BLaER1 treated with 17β-estradiol and CSF1 and Interleukin-3, amounts not matched to agents 10 nM and 100 nM (cell line): ENCODE measurements around the gene TBL2.

ENCODE experiments used
- H3K27ac ChIP-seq, 11 experiments: shearing (Covaris generic); formaldehyde crosslinking; 2 replicates each; pipeline ENCODE4 v1.8.1; 2022
- H3K27me3 ChIP-seq, 11 experiments: shearing (Covaris generic); formaldehyde crosslinking; 2 replicates each; pipeline ENCODE4 v1.8.1; 2022
- H3K36me3 ChIP-seq, 11 experiments: shearing (Covaris generic); formaldehyde crosslinking; 2 replicates each; pipeline ENCODE4 v1.8.1; 2022
- H3K4me1 ChIP-seq, 10 experiments: shearing (Covaris generic); formaldehyde crosslinking; 2 replicates each; pipeline ENCODE4 v1.8.1; 2022
- H3K4me2 ChIP-seq, 11 experiments: shearing (Covaris generic); formaldehyde crosslinking; 2 replicates each; pipeline ENCODE4 v1.8.1; 2022
- H3K4me3 ChIP-seq, 10 experiments: shearing (Covaris generic); formaldehyde crosslinking; 2 replicates each; pipeline ENCODE4 v1.8.1; 2022
- H3K9ac ChIP-seq, 11 experiments: shearing (Covaris generic); formaldehyde crosslinking; 2 replicates each; pipeline ENCODE4 v1.8.1; 2022
- H3K9me3 ChIP-seq, 11 experiments: shearing (Covaris generic); formaldehyde crosslinking; replicated peaks in 1 of 11; 2 replicates each; pipeline ENCODE4 v1.8.1; 2022
- H4K20me1 ChIP-seq, 11 experiments: shearing (Covaris generic); formaldehyde crosslinking; 2 replicates each; pipeline ENCODE4 v1.8.1; 2022
- Cebpa-rat ChIP-seq, 11 experiments: shearing (Covaris generic); IDR thresholded peaks; 2 replicates each; pipeline ENCODE4 v1.8.1; 2022

Gene TBL2

GRCh38 chr7:73578342-73579128 lies at the start of gene TBL2:
Gene TBL2, minus strand, starts transcription at chr7:73578579. Its CDS starts 30 bp downstream, at chr7:73578549.
- Histone ChIP-seq H3K9me3 (peaks cover 0 to 4% (median 0%) of the 10 kb centered on the region in 11 experiments; a peak in 1 of 22 replicates), H3K27me3 (no peaks in the 10 kb centered on the region), H4K20me1 (peaks cover 12 to 33% (median 29%) of the 10 kb centered on the region in 11 experiments; a peak in 19 of 22 replicates), H3K4me3 (peak within 1 kb of the TSS; percentile 84 to 98 (median 94)), H3K36me3 (peaks cover 24 to 36% (median 27%) of the 10 kb centered on the region in 11 experiments), H3K4me2 (peak within 1 kb of the TSS; percentile 88 to 99 (median 96)), H3K4me1 (peaks cover 40 to 81% (median 67%) of the 10 kb centered on the region in 10 experiments), H3K9ac (peak within 1 kb of the TSS; percentile 89 to 98 (median 96)), H3K27ac (peak within 1 kb of the TSS; percentile 85 to 95 (median 92))
- no peak for TF ChIP-seq Cebpa-rat (IDR thresholded peaks at IDR 0.05)

GRCh38 chr7:73626814-73627213 lies 48.4 kb upstream of the TBL2 start:
- TF ChIP-seq Cebpa-rat (IDR thresholded peaks at IDR 0.05): no peak
- Histone ChIP-seq H3K9me3 (no peaks in the 10 kb centered on the region), H3K36me3 (no peaks in the 10 kb centered on the region), H3K4me1 (peaks cover 9 to 18% (median 10%) of the 10 kb centered on the region in 10 experiments; a peak in 19 of 20 replicates), H3K9ac (no peak overlapping the region), H3K27ac (no peak overlapping the region), H4K20me1 (peaks cover 0 to 27% (median 0%) of the 10 kb centered on the region in 11 experiments; a peak in 7 of 22 replicates), H3K27me3 (peaks cover 37 to 71% (median 61%) of the 10 kb centered on the region in 11 experiments), H3K4me3 (no peak overlapping the region), H3K4me2 (peak overlapping the region in 3 of 11 experiments; percentile 25 to 46 (median 28); a peak in 3 of 22 replicates)

- no peak overlapping the region for H3K4me3 ChIP-seq
- H4K20me1 ChIP-seq: peaks cover 0 to 27% (median 0%) of the 10 kb centered on the region in 11 experiments; a peak in 7 of 22 replicates
- no peak for TF ChIP-seq Cebpa-rat (IDR thresholded peaks at IDR 0.05)
- no peaks in the 10 kb centered on the region for H3K36me3 ChIP-seq
- no peak overlapping the region for H3K9ac ChIP-seq
- no peaks in the 10 kb centered on the region for H3K9me3 ChIP-seq
- peaks cover 48 to 84% (median 73%) of the 10 kb centered on the region in 11 experiments for H3K27me3 ChIP-seq
- H3K27ac ChIP-seq: no peak overlapping the region
- H3K4me1 ChIP-seq: peaks cover 9 to 18% (median 10%) of the 10 kb centered on the region in 10 experiments; a peak in 19 of 20 replicates
- no peak overlapping the region for H3K4me2 ChIP-seq
Observed at GRCh38 chr7:73625276-73625675, 46.9 kb upstream of the TBL2 start.

- Histone ChIP-seq H3K4me3 (no peak overlapping the region), H3K27ac (no peak overlapping the region), H3K9me3 (no peaks in the 10 kb centered on the region), H3K36me3 (no peaks in the 10 kb centered on the region), H3K4me2 (no peak overlapping the region), H3K4me1 (peaks cover 9 to 18% (median 10%) of the 10 kb centered on the region in 10 experiments; a peak in 19 of 20 replicates), H3K9ac (no peak overlapping the region), H3K27me3 (peaks cover 48 to 85% (median 73%) of the 10 kb centered on the region in 11 experiments), H4K20me1 (peaks cover 0 to 27% (median 0%) of the 10 kb centered on the region in 11 experiments; a peak in 7 of 22 replicates)
- TF ChIP-seq Cebpa-rat (IDR thresholded peaks at IDR 0.05): no peak
Observed at GRCh38 chr7:73624669-73625001, 46.3 kb upstream of the TBL2 start.

GRCh38 chr7:73623798-73624668 lies 45.7 kb upstream of the TBL2 start, which contains the start of gene MLXIPL:
Gene MLXIPL, minus strand, starts transcription at chr7:73624522. Its CDS starts 30 bp downstream, at chr7:73624492.
- peak within 1 kb of the TSS; percentile 54 to 86 (median 78) for H3K4me2 ChIP-seq
- no peaks in the 10 kb centered on the region for H3K36me3 ChIP-seq
- peaks cover 48 to 85% (median 73%) of the 10 kb centered on the region in 11 experiments for H3K27me3 ChIP-seq
- H3K9me3 ChIP-seq: no peaks in the 10 kb centered on the region
- H3K27ac ChIP-seq: no peak within 1 kb of the TSS
- peaks cover 0 to 27% (median 0%) of the 10 kb centered on the region in 11 experiments; a peak in 7 of 22 replicates for H4K20me1 ChIP-seq
- H3K4me3 ChIP-seq: peak within 1 kb of the TSS; percentile 7 to 50 (median 32); a peak in 14 of 20 replicates
- H3K9ac ChIP-seq: peak within 1 kb of the TSS in 4 of 11 experiments; percentile 2 to 39 (median 34); a peak in 5 of 22 replicates
- no peak for TF ChIP-seq Cebpa-rat (IDR thresholded peaks at IDR 0.05)
- H3K4me1 ChIP-seq: peaks cover 9 to 18% (median 10%) of the 10 kb centered on the region in 10 experiments; a peak in 19 of 20 replicates

GRCh38 chr7:73622909-73623797 lies 44.8 kb upstream of the TBL2 start:
- peak overlapping the region; percentile 7 to 50 (median 32); a peak in 14 of 20 replicates for H3K4me3 ChIP-seq
- H3K4me1 ChIP-seq: peaks cover 9 to 18% (median 10%) of the 10 kb centered on the region in 10 experiments; a peak in 19 of 20 replicates
- TF ChIP-seq Cebpa-rat (IDR thresholded peaks at IDR 0.05): no peak
- peak overlapping the region; percentile 54 to 86 (median 78) for H3K4me2 ChIP-seq
- H3K9me3 ChIP-seq: no peaks in the 10 kb centered on the region
- no peak overlapping the region for H3K27ac ChIP-seq
- no peaks in the 10 kb centered on the region for H3K36me3 ChIP-seq
- peaks cover 0 to 23% (median 0%) of the 10 kb centered on the region in 11 experiments; a peak in 7 of 22 replicates for H4K20me1 ChIP-seq
- H3K9ac ChIP-seq: peak overlapping the region in 4 of 11 experiments; percentile 2 to 39 (median 34); a peak in 5 of 22 replicates
- H3K27me3 ChIP-seq: peaks cover 48 to 77% (median 67%) of the 10 kb centered on the region in 11 experiments

GRCh38 chr7:73622527-73622908 lies 44.1 kb upstream of the TBL2 start:
- no peak overlapping the region for H3K9ac ChIP-seq
- no peak overlapping the region for H3K27ac ChIP-seq
- H3K36me3 ChIP-seq: no peaks in the 10 kb centered on the region
- 0 out of 20 replicates have a peak overlapping the region, but pooled peaks of 1 of the 10 experiments have one; percentile 34 for H3K4me3 ChIP-seq
- peak overlapping the region in 4 of 11 experiments; percentile 73 to 86 (median 80); a peak in 6 of 22 replicates for H3K4me2 ChIP-seq
- H4K20me1 ChIP-seq: peaks cover 0 to 22% (median 0%) of the 10 kb centered on the region in 11 experiments; a peak in 7 of 22 replicates
- peaks cover 9 to 18% (median 10%) of the 10 kb centered on the region in 10 experiments; a peak in 19 of 20 replicates for H3K4me1 ChIP-seq
- no peaks in the 10 kb centered on the region for H3K9me3 ChIP-seq
- TF ChIP-seq Cebpa-rat (IDR thresholded peaks at IDR 0.05): no peak
- H3K27me3 ChIP-seq: peaks cover 48 to 72% (median 61%) of the 10 kb centered on the region in 11 experiments
